ENCODE results near the gene CPNE4.
"Not testable (repeated sequence)": the region's sequence is repeated elsewhere in the genome, so short reads cannot be mapped to it uniquely, and the experiment has no call there.

CPNE4 gene

DNA sequence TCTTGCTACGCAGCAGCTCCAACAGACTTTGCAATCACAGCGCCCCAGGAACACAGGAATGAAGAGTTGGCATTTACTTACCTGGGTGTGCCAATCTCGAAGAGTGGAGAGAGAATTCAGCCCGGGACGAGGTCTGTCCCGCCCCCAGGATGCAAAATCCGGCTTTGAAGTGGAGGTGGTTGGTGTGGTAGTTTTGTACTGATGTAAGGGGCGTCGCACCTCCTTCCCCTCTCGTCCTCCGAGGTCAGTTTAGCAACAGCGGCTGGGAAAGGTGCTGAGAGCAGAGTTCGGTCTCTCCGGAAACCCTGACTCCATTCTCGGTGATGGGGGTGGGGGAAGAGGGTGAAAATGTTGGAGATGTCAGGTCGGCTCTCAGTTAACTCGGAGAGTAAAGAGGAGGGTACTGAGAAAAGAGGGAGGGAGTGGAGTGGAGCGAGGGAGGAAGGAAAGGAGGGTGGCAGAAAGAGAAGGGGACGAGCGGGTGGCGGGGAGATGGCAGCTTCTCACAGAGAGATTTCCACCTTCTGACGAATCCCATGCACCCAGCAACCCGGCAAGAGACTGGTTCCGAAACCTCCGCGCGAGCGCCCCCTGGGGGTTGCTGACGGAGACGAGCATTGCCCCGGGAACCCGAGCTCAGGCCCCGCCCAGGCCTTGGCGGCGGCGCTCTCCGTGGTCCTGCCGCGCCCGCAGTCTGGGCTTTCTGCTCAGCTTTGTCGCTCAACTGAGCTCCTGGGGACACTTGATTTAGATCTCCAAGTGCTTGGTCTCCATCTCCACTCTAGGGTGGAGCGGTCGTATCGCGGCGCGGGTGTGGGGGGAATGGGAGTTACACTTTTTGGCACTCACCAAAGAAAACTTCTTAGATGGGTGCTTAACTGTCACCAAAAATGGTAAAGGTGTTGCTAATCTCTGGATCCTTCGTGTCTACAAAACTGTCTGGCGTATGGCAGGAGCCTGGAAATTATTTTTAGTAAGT, at the start of gene CPNE4:
Gene CPNE4 (minus strand): TSS at position 529 of the 979 bp plus-strand sequence.
- DNase-seq = peak; percentile 51

- DNase-seq = no peak
These were observed 48.9 kb upstream of the CPNE4 start for GRCh38 chr3:132083583-132084279.

GRCh38 chr3:132083159-132083558, 48.3 kb upstream of the CPNE4 start:
- DNase-seq = no peak

GRCh38 chr3:132079147-132079546, 44.3 kb upstream of the CPNE4 start:
- no peak for DNase-seq

GRCh38 chr3:132073771-132074170, 39.0 kb upstream of the CPNE4 start:
- DNase-seq = no peak

- DNase-seq = no peak
These were observed 36.2 kb upstream of the CPNE4 start for GRCh38 chr3:132071043-132071442.

DNA sequence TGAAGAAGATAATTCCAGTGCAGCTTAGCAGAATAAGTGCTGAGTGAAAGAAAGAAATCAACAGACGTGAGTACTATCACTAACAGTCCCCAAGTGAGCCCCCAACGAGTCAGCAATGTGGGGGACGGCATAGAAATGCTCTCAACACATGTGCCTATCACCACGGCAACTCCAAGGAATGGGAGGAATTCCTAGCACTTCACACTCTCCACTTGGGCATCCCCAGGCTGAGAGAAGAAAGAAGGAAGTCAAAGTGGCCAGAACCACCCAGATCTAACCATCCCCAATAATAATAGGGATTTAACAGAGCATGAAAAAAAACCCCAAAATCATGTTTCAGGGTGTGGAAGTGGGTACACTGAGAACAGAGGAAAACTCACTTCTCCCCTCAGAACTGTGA, 29.3 kb upstream of the CPNE4 start:
- DNase-seq = no peak

DNA sequence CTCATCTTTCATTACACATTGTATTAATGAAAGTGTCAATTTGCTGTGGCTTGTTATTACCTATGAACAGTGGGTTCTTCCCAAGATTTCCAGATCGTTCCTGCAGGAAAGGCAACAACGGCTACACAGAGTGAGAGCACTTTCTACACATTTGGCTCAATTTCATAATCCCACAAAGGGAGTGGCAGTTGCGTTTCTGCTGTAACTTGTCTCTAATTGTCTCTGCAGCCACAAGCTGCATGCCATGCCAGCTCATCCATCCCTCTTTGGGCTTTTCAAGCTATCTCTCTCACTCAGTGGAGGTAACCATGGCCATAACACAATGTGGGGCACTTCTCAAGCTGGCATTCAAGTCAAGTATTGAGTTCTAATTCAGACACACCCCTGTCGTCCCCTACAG, 27.7 kb upstream of the CPNE4 start:
- no peak for DNase-seq

DNA sequence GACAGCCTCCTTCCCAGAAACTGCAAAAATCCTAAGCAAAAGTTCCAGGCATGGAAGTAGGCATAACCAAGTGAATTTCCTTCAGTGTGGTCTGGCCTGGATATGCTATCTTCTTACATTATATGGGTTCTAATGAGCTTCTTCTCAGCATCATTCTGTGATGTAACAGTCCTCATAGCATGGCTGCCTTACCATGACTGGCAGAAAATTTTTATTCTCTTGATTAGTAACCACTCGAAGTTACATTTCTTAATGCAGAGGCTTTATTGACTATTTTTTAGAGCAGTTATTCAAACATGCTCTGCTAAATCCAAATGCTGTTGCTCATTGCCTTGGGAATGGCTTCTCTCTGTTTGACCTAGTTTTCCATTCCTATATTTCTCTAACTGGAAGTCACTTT, 21.1 kb upstream of the CPNE4 start:
- DNase-seq = no peak

DNA sequence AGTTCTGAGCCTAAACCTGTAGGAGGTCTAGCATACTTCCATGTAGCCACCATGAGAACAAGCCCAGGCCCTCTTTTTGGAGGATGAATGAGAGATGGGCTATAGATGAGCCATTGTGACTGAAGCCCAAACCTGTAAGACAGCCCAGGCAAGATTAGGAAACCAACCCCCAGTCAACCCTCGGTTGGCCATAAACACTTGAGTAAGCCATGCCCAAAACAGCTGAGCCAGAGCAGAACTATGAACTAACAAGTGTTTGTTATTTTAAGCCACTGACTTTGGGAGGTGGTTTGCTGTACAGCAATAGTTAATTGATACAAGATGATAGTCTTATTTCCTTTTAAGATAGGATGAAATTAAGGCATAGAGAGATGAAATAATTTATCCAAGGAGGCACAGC, 12.4 kb upstream of the CPNE4 start:
- no peak for DNase-seq

DNA sequence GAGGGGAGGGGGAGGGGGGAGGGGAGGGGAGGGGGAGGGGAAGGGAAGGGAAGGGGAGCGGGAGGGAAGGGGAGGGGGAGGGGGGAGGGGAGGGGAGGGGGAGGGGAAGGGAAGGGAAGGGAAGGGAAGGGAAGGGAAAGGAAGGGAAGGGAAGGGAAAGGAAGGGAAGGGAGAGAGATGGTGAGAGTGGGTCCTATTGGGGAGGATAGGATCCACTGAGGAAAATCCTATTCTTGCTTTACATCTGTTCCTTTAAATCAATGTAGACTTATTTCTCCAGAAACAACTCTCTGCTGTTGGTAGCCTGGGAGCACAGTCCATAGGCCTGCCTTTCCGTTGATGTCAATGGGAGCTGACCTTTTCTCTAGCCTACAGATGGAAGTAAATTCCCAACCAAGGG, 10.1 kb upstream of the CPNE4 start:
- DNase-seq = not testable (repeated sequence)

DNA sequence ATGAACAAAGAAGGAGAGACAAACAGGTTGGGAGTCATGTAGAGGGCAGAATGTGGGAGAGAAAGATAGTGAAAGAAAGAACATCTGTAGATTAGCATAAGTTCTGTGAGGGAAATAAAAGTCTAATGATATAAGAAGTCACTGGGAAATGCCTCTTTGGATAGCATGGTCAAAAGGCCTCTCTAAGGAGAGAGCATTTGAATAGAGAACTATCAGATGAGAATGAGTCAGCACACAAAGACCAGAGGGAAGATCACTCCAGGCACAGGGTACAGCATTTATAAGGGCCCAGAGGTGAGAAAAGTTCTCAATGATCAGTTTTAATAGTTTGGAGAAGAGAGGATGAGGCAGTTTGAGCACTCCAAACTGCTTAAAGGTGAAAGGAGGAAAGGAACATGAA, 7.9 kb upstream of the CPNE4 start:
- no peak for DNase-seq

GRCh38 chr3:132038198-132038825, 3.5 kb upstream of the CPNE4 start:
- DNase-seq = no peak

DNA sequence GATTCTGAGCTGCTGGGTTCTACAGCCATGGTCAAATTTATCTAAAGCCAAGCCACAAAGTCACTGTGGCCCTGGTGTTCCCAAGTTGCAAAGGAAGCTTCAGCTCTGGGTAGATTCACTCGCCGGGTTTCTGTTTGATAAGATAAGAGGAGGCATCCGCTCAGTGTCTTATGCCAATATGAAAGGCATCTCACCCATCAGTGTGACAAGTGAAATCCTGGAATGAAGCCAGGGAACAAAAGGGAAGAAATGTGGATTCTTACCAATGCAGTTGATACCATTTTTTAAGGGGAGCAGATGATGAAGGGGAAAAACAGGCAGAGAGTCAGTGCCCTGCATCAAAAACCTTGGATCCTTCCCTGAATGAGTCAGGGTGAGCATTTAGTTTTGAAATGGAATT, 2.8 kb upstream of the CPNE4 start:
- DNase-seq = no peak

GRCh38 chr3:132037056-132037455, 2.2 kb upstream of the CPNE4 start:
- no peak for DNase-seq

DNA sequence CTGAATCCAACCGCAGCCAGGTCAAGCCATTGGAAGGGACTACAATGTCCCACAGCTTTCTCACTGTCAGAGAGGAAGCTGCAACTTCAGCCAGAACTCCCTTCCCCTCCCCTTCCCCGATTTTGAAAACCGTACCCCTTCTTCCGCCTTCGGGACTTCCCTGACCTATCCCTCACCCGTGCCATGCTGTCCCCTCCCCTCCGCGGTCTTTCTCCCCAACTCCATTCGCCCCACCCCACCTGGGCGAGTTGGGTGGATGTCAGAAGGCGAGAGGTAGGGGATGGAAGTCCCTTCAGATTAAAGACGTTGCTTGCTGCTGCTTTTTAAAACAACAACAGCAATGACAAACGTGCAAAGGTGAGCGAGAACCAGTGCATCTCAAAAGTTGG, 723 bp downstream of the CPNE4 start:
- DNase-seq = no peak

- no peak for DNase-seq
These were observed 1.3 kb downstream of the CPNE4 start for GRCh38 chr3:132033471-132033870.

DNA sequence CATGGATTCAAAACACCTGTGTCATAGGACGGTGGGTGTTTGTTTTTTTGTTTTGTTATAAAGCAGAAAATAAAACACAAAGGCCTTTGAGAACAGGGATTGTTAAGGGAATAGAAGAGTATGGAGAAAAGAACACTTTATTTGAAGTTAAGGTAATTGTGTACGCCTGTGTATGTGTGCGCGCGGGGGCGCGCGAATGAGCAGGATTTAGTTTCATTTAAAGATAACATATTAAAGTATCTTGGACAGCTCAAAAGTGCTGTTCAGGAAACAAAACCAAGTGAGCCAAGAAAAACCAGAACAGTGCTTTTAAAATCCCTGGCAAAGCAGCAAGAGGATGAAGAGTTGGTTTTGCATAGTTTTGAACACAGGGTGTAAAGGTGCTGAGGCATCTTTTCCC, 1.9 kb downstream of the CPNE4 start:
- DNase-seq = no peak

GRCh38 chr3:132029182-132029902, 5.5 kb downstream of the CPNE4 start:
- DNase-seq = peak; percentile 52

GRCh38 chr3:132022914-132023313, 11.9 kb downstream of the CPNE4 start:
- DNase-seq = no peak

- DNase-seq = no peak
These were observed 14.8 kb downstream of the CPNE4 start for GRCh38 chr3:132020058-132020457.

DNA sequence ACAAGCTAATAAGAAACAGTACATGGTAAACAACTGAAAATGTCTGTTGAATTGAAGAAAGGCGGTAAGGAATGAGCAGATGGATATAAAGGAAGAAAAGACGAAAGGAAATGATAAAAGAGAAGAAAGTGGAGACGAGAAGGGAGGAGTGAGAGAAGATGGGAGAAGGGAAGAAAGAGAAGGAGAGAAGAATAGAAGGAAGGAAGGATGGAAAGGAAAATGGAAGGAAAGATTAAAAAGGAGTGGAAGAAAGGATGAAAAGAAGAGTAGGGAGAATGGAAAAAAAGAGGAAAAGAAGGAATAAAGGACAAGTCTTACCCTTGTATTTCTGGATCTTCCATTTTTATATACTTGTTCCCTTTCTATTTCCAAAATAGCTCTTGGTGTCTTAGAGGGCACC, 17.7 kb downstream of the CPNE4 start:
- no peak for DNase-seq

All from CD4-positive, alpha-beta T cell treated with Interleukin-10 for 1 hour (primary cell).